Activated effector memory CD4-positive, alpha-beta T cell treated with Interleukin-2 at 50 U/mL for 16 hours (primary cell): ENCODE measurements around the gene TNKS1BP1.
A peak's percentile ranks its signal among the peaks of the same experiment; 100 is the strongest.

ENCODE experiments used
- DNase-seq: peaks from one replicate; pipeline ENCODE4 v3.0.0-alpha.2; 2020

TNKS1BP1 gene

DNA sequence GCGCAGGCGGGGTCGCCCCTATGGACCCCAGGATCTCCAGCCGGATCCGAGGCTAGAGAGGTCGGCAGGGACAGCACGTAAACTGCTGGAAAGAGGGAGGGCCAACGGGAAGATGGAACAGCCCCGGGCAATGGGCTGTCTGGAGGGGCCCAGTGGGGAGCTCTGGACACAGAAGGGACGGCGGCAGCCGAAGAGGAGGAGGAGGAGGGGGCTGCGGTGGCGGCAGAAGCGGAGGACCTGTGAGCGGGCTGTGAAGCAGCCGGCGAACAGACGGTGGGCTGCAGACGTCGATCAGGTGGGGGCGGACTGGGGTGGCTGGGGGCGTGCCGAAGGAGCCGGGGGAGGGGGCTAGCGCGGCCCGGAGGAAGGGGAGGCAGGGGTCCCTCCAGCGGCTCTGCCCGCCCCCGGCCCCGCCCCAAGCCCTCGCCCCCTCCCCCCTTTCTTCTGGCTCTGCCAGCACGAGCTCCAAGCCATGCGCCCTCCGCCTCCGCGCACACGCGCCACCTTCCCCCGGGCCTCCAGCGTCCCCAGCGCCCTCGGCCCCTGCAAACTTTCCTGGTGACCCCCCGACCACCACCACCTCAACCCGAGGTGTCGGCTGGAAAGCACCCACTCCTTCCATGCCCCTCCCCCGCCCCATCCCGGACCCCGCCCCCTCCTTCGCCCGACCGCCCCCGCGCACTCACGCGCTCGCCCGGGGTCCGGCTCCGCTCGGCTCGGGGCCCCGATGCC, 432 bp downstream of the TNKS1BP1 start:
- DNase-seq = no peak

DNA sequence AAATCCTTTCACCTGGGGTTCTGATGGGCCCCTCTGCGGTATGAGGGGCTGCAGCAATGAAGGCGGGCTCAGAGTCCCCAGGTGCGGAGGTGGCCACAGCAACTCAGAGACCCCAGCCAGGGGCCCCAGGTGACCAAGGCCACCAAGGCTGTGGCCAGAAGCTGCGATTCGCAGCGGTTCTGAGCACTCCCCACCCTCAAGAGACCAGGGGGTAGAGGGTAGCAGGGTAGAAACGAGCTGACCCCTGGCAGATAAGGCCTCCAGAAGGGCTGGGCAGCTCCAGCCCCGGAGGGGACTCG, 948 bp downstream of the TNKS1BP1 start:
- no peak for DNase-seq

DNA sequence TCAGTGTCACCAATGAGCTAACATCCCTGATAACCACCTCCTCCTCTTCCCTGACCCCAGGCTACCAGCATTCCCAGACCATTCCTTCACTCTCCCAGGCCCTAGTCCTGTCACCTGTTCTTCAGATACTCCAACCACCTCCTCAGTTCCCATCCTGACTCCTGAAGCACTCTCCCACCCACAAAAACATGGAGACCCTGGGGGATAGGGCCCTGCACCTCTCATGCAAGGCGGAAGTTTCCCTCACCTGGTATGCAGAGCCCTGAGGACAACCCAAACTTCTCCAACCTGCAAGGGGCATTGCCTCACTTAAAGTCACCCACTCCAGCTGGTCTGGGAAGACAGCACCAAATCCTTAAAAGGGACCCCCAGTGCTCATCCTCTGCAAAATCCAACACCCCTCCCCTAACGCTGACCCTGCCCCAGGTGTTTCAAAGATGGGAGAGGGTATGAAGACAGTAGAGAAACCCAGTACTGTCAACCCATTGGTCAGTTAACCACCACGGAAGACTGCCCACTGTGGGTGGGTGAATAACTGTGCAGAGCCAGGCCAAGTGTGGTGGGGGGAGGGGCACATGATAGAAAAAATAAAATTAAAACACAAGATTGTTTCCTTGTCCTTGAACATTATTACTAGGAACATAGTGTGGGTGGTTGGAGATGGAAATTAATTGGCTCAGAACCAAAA, 1.4 kb downstream of the TNKS1BP1 start:
- no peak for DNase-seq

DNA sequence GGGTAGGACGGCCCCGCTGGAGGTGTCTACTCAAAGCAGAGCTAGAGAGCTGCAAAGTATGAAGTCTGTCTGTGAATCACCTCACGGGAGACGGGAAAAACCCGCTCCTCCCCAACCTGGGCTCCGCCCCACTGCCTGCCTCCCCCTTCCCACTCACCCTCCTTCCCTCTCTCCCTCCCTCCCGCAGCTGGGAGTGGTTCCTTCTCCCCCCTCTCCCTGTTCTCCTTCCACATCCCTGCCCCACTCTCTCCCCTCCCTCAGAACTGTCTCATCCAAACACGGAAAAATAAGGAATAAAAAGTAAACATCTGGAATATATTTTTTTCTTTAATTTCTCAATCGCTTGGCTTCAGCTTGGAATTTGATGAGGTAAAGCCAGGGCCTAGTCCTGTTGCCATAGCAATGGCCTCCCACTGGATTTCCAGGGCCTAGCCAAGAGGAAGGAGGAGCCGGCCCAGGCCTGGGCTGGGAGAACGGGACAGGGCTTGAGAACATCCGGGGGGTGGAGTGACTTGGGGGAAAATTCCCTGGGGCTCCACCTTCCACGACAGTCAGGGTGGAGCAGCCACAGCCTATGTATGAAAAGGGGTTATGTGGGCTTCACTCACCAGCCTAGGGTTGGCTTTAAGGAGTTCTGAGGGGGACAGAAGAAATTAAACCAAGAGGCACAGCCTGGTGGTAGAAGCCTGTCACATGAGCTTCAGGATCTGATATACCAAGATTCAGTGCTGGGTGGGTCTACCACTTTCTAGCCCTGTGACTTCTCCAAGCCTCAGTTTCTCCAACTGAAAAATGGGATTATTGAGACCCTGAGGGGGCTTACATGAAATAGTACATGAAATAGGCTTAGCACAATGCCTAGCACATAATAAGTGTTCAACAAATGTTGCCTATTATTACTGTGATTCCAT, 2.2 kb downstream of the TNKS1BP1 start:
- DNase-seq = no peak

DNA sequence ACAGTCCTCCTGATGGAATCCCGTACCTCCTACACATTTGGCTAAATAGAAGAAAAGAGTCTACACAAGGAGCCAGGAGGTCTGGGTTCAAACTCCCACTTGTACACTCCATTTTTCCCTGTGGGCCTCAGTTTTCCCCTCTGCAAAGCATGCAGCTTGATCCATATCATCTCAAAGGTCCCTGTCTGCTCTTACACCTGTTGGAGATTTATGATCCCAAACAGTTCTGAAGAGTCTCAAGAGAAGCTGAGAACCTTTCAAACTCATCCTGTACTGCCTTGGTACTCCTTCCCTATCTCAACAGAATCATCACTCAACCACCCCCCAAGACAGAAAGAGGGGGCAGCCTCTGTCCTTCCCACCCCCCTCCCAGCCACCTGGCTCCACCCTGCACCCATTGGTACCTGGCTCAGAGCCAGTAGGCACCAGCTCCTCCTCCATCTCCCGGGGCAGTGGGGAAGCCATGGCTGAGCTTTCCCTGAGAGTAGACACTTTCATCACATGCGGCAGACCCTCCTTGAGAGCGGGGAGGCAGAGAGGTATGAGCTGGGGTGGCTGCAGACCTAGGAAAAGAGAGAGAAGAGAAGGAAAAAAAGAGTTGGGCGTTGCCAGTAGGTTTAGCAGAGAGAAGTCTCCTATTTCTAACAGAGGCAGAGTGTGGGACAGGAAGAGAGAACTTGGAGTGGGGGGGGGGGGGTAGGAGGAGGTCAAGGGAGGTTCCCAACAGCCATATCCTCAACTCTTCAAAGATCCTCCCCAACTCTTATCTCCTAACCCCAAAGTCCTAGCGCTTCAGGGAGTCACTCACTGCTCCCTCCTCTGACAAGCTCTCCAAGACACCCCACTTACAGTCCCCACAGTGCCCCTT, 3.1 kb downstream of the TNKS1BP1 start:
- DNase-seq = no peak

DNA sequence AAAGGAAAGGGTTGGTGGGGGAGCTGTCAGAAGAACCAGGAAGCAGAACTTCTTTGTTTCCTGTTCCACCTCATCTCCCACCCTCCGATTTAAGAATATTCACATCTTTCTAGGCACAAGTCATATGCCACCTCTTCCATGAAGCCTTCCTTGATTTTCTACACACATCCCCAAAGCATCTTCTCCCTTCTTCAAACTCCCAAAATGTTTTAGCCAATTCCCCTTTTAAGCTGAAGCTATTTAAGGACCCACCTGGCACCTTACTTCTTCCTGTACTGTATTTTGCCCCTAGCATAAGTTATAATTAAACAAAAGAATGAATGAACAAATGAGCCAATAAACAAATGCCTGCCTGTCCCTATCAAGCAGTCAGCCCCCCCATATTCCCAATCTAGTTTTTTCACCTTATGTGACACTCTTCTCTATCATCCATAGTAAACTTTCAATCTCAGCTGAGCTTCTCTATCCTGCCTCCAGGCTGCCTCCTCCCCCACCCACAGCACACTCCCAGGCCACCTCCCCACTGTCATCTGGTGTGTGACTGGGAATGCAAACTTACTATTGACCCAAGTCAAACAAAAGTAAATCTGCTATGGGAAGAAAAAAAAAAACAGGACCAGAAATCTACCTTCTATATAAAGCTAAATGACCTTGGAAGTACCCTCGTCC, 3.9 kb downstream of the TNKS1BP1 start:
- no peak for DNase-seq

DNA sequence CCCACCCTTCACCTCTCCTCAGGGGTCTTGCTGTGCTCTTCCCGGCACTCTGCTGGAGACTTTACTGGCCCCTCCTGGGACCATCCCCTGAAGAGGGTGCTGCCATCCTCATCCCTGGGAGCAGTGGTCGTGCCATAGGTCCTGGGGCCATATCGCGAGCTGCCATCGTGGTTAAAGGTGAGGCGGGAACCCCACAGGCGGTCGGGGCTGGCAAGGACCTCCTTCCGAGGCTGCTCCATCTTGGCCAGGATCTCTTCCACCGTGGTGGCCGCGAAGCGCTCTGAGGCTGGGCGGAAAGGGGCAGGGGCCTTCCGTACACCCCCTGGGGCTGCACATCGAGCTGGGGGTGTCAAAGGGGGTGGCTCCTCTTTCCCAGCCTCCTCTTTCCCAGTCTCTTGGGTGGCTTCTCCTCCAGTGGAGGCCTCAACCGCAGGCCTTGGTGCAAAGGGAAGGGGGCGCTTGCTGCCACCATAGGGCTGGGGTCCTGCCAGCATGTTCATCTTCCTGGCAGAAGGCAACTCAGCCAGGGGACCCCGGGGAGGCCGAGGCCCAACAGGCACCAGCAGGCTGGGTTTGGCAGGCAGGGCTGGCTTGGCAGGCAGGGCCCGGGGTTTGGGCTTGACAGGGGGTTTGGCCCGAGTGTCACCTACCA, 4.6 kb downstream of the TNKS1BP1 start:
- DNase-seq = no peak

DNA sequence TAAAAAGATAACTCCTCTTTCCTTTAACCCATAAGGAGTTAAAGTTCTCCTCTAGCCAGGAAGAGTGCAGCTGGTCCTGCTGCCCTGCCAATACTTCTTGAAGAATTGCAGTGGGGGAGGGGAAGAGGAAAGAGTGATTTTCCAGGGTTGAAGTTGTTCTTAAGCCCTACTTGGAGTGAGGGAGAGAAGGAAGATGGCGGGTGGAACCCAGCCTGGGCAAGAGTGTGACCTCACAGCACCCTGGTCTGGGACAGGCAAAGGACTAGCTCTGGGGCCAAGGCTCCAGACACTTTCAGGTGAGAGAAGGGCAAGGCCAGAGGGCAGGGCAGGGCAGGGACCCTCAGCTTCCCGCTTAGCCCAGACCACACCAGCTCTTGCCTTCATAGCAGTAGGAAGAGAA, 6.6 kb downstream of the TNKS1BP1 start:
- no peak for DNase-seq

DNA sequence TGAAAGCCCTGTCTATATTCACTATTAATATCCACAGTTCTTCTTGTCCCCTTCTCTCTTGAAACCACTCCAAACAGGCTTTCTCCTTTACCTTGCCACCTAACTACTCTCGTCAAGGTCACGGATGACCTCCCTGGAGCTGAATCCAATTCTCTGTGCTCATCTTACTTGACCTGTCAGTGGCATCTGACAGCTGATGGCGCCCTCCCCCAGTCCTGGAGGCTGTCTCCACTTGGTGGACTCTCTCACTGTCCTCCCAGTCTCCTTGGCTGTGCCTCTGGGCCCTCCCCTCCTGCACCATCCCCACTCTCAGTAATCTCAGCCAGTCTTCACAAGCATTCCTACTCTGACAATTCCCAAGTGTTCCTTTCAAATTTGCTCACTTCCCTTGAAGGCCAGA, 8.7 kb downstream of the TNKS1BP1 start:
- no peak for DNase-seq

DNA sequence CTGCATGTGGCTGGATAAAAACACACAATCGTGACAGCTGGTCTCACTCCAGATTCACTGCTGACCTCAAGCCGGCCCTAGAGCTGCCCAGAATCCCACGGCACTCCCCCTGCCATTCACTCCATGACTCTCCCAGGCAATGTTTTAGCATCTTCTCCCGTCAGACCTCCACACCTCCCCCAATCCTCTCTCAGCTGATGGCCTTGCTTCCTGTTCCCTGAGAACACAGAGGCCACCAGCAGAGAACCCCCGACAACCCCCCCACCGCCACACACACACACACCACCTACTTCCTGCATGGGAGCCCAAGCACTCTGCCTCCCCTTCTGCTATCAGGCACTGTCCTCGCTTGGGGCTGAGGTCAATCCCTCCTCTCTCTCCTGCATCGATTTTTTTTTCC, 9.3 kb downstream of the TNKS1BP1 start:
- no peak for DNase-seq

DNA sequence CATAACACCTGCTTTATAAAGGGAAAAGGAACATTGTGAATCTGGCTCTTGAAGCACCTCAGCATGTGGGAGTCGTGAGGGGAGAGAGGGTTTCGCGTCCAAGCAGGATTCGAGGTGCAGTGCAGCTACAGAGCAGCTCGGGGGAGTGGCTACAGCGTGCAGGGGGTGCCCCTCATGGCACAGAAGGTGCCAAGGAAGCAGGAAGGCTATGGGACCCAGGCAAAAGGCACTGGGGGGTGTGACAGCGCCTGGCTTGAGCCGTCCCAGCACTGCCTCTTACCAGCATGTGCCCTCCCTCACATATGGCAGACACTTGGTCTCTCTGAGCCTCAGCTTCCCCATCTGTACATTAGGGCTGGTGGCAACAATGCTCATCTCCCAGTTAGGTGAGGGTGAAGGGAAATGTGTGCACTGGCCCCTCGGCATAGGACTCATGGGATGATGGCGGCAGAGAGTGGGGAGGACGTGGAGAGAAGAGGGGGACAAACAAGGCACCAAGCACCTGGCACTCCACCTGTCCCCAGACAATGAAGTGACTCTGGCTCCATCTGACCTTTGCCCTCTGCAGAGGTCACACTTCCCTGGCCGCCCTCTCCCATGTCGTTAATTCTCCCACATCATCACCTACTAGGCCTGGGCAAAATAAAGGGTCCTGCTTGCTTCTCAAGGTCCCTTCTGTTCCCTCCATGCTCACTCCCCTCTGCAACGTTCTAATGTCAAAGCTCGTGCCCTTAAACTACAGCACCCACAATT, 10.4 kb downstream of the TNKS1BP1 start:
- DNase-seq = no peak

DNA sequence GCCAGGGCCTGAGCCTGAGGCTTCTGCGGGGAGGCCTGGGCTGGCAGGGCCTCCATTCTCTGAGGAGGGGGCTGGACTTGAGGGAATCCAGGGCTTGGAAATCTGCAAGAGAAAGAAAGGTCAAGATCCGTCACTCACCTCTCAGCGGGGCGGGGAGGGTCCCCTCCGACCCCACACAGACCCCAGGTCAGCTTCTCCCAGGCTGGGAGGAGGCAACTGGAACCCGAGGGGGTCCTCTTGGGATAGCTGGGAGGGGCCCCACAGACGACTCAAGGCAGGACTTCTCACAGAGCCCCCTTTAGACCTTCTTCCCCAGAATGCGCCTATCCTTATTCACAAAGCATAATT, 11.0 kb downstream of the TNKS1BP1 start:
- no peak for DNase-seq

DNA sequence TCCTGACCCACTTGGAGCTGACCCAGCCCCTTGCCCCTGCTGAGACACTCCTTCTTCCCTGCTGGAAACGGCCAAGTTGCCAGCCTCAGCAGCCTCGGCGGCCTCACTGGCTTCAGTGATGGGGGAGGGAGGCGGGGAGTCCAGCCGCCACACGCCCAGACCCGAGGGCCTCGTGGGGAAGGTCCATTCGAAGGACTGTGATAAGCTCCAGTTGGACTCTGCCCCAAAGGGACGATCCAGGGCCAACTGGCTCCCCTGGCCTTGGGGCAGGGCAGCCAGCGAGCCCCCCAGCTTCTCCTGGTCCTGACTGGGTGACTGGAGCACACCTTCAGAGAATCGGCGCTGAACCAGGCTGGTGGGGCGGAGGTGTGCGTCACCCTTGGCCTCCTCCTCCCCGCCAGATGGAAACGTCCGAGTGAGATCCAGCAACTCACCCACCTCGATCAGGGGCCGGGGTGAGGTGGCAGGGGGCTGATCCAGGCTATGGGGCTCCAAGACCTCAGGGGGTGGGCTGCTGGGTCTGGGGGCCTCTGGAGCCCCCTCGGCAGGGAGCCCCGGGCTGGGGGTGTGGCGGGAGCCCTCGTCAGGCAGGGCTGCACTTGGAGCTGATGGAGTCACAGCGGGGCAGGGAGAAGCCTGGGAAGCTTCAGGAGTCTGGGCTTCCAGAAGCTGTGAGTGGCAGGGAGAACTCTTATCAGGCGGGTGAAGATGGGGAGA, 11.5 kb downstream of the TNKS1BP1 start:
- no peak for DNase-seq

DNA sequence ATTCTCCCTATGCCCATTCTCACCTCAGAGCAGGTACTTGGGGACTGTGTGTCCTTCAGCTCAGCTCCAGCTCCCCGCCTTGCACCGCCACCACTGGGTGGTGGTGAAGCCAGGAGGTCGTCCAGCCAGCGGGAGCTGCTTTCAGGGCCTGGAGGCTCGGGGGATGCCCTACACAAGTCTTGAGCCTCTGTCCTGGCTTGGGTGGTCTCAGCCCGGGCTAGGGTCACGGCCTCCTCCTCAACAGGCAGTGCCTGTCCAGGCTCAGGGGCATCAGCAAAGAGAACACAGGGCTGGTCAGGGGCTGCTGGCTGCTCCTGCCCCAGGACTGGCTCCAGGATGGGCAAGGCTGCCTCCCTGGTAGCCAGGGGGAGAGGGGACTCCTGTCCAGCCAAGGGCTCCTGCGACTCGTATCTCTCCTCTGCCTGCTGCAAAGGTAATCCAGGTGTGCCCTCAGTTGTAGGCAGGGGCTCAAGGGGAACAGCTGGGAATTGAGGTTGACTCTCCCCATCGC, 12.2 kb downstream of the TNKS1BP1 start:
- no peak for DNase-seq

DNA sequence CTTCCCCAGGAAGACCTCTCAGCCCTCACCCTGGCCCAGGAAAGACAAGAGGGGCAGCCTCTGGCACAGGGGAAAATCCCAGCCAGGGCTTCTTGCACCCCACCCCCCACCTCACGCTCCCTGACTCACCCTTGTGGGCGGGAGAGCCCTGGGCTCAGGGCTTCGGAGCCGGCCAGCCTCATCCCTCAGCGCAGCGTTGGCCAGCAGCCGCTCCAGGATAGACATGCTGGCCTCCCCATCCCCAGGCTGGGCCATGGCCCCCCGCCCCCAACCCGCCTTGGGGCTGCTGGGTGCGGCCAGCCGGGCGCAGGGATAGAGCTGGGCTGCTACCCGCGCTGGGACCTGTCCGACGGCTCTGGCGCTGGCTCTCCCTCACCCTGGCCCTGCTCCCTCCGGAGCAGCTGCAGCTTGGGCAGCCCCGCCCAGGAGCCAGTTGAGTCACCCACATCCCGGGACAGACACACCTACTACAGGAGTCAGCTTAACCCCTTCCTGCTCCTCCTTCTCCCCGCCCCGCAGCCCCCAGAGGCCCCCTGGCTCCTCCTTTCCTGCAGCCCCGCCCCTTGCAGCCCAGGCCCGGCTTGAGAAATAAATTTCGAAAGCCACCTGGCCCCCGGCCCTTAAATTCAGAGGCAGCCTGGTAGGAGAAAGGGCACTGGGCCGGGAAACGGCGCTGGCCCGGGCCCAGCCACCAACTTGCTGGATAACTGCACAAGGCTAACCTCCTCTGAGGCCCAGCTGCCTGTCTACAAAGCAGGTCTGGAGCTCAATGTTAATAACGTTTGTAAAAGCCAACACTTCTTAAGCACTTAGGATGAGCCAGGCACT, 13.4 kb downstream of the TNKS1BP1 start:
- peak; percentile 39 for DNase-seq

DNA sequence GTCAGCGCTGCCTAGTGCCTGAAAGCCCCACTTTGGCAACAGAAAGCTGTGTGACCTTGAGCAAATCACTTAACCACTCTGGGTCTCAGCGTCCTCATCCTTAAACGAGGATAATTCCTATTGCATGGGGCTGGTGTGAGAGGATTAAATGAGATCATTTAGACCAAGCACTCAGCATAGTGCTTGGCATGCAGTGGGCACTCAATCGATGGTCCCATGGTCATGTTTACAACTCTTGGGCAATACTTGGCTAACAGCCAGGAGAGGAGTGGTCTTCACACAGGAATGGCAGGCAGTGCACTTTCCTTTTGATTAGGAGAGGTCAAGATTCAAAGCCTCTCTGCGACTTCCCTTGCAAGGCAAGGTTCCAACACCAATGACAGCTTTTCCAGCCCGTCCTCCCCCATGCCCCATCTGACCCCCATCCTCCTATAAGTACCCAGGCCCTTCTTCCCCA, 14.1 kb downstream of the TNKS1BP1 start:
- DNase-seq = no peak

DNA sequence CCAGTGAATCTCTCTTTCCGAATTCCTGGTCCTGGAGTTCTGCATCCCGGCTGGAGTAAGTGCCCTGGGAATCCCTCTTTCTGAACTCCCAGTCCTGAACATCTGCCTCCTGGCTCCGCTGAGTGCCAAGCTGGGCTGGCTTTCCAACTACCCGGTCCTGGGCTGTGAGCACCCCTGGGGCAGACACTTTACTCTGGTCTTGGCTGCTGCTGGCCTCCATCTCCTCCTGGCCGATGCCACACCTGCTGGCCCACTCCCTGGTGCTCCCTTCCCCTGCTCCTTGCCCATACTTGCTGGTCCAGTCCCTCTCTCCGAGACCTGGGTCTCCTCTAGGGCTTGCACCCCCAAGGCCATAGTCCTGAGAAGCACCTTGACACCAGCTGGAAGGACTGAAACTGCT, 14.7 kb downstream of the TNKS1BP1 start:
- DNase-seq = no peak

DNA sequence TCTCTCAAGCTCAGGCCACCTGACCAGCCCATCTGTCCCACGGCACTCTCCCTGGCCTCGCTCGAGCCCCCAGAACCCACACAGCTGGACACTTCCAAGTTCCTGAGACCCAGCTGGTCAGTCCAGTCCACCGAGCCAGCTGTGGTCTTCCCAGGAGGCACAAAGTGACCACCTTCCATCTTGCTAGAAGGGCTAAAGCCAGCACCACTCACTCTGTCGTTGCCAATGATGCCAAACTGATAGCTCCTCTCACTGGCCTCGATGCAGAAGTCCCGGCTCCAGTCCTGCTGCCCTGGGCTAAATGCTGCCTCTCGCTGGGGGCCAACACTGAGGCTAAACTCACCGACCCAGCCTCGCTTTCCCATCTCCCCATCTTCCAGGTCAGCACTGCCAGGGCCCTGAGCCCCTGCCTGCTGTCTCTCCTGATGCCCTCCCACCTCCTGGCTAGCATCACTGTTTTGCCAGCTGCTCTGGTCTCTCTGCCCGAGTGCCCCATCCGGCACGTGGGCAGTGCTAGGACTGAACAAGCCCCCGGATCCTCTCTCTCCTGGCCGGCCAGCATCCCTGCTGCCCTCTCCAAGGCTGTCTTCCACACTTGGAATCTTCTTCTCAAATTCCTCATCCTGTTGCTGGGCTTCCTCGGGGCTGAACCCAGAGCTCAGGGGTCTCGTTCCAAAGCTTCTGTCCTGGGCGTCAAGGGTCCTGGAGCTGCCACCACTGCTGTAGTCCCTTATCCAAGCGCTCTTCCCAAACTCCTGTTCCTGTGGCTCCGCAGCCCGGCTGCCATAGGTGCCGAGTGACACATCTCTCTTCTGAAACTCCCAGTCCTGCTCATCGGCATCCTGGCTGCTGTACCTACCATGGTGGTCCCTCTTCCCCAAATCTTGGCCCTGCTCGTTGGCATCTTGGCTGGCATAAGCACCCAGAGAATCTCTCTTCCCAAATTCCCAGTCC, 15.4 kb downstream of the TNKS1BP1 start:
- DNase-seq = no peak
